ENCODE measurements around the gene SF3B3.
"Not testable (repeated sequence)": the region's sequence is repeated elsewhere in the genome, so short reads cannot be mapped to it uniquely, and the experiment has no call there.

Gene SF3B3

GRCh38 chr16:70569752-70570151 lies 46.1 kb downstream of the SF3B3 start:
- DNase-seq, result no peak

DNA sequence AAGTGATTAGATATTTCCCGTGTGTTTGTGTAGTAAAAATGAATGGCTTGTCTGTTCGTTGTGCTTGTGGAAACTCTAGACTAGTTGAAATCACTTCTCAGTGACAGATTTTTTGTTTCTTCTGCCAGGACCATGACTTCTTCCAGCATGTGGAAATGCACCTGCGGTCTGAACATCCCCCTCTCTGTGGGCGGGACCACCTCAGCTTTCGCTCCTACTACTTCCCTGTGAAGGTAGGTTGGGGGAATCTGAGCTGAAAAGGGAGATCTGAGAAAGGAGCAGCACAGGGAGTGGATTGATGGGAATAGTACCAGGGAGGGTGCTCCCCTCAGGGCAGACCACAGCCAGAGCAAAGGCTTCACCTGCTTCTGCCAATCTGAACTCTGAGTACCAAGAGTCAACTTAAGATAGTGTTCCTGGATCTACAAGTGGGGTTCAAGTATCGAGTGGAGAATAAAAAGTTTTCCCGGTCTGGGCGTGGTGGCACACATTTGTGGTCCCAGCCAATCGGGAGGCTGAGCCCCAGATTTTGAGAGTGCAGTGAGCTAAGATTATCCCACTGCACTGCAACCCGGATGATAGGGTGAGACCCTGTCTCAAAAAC lies 47.5 kb downstream of the SF3B3 start:
- DNase-seq, result no peak

DNA sequence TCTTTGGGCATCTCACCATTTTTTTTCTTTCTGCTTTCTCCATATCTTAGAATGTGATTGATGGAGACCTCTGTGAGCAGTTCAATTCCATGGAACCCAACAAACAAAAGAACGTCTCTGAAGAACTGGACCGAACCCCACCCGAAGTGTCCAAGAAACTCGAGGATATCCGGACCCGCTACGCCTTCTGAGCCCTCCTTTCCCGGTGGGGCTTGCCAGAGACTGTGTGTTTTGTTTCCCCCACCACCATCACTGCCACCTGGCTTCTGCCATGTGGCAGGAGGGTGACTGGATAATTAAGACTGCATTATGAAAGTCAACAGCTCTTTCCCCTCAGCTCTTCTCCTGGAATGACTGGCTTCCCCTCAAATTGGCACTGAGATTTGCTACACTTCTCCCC lies 48.0 kb downstream of the SF3B3 start:
- no peak for DNase-seq

DNA sequence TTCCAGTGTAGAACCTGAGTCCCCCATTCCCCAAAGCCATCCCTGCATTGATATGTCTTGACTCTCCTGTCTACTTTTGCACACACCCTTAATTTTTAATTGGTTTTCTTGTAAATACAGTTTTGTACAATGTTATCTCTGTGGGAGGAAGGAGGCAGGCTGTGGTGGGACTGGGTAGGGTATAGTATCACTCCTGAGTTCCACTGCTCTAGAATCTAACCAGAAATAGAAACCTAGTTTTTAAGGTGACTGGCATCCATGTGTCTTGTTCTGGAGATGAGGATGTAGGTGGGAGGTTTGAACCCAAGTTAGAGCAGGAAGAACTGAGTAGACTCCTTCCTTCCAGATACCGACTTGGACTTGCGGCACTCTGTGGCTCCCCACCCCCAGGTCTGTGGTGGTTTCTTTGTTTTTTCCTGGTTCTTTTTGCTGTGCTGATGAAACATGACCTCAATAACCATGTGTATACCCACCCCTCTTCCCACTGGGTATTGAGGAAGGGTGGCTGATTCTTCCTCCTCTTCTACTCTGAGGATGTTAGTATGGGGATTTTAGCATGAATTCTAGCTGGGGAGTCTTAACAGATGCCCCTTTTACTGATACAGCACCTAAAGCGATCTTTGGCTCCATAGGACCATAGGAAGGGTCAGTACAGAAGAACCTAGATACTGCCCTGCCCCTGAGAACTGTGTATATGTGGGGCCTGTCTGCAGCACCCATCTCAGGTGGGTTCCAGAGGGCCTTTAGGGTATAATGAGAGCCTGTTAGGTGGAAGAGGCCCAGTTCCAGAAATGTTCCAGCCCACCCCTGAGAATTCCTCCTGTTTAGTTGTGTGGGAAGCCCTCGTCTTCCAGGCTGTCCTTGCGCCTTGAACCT lies 48.7 kb downstream of the SF3B3 start:
- no peak for DNase-seq

DNA sequence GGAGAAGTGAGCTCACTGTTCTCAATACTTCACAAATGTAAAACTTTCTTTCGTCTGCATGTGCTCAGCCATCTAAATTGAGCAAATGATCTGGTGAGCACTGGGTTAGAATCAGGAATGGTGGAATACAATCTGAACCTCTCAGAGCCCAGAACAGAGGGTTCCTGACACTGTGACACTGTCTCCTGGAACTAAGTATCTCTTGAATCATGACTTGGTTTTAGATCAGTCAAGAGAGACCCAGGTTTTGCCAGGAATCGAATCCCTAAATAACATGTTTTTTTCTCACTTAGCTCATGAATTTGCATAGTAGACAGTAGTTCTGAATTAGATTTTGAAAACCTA lies 49.3 kb downstream of the SF3B3 start:
- no peak for DNase-seq

DNA sequence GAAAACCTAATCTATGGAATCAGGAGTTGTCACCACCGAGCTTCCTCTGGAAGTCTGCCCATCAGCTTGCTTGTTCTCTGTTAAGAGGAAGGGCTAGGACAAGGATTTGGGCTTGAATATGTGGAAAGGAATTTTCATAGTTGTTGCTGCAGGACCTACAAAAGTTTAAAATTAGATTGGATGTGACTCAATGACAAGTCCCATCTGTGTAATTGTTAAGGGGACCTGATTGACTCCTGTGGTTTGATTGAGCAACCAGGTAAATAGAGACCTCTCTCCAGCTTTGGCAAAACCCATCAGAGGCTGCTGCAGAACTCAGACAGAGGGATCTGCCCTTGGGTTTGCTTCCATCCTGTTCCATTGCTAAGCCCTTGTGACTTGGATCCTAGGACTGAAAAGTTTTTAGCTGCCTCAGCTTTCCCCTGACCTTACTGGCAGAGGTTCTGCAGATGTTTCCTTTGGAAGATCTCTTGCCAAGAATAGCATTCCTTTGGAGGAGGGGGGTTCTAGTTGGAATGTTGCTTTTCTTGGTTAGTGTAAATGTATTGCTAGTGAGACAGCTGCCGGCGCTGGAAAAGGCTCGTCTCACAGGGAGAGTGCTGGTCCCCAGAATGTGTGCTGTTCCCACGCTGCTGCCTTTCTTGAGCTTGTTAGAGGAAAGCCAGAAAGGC lies 50.0 kb downstream of the SF3B3 start:
- peak; percentile 87 for DNase-seq

- no peak for DNase-seq
Measured at GRCh38 chr16:70574595-70575271, 51.1 kb downstream of the SF3B3 start.

DNA sequence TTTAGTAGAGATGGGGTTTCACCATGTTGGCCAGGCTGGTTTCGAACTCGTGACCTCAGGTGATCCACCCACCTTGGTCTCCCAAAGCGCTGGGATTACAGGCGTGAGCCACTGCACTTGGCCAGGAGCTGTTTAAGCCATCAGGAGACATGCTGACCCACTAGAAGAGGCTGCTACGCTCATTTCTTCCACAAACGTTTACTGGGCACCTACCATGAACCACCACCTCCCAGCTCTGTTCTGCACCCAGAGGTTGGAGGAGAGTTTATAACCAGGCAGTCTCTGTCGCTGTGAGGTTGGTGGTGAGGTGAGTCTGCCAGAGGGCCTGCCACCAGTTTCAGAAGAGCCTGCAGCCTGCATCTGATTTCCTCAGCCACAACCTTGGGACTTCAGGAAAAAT lies 51.8 kb downstream of the SF3B3 start:
- no peak for DNase-seq

DNA sequence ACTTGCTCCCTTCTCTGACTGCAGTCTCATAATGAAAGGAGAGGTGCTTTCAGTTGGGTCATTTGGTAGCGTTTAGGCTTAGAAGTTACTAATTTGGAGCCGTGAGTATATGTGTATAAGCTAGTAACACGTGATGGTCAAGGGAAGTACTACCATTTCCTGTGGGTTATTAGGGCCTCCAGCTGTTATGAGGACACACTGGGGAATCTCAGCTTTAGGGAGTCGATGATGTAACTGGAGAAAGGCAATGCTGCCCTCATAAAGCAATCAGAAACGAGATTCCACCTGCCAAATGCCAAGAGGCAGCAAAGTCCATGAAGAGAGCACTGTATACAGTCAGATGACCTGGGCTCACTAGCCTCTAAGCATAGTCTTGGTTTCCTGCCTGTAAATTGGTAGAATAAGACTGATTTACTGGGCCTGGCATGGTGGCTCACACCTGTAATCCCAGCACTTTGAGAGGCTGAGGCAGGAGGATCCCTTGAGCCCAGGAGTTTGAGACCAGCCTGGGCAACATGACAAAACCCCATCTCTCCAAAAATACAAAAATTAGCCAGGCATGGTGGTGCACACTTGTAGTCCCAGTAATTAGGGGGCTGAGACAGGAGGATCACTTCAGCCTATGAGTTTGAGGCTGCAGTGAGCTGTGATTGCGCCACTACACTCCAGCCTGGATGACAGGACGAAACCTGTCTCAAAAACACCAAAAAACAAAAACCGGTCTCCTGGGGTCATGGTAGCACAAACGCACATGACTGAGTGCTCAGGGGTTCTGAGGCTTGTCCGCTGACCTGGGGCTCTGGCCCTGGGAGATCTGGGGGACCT lies 53.0 kb downstream of the SF3B3 start:
- peak; percentile 93 for DNase-seq

GRCh38 chr16:70577256-70577698 lies 53.7 kb downstream of the SF3B3 start:
- DNase-seq, result peak; percentile 87

DNA sequence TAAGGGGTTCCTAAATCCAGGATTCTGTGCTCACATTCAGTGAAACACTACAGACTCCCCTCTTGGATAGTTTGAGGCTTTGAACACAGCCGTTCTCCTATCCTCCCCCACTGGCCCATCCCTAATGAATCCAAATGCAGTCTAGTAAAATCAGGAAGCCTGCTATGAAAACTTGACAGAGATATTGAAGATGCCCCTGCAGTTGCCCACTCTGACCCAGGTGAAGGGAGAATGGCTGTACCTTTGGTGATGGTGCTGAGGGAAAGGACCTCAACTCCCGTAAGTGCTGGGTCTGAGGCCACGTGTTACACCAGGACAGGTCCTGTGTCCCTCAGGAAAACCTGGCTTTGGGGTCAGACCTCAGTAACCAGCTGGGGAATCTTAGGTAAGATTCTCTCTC lies 54.4 kb downstream of the SF3B3 start:
- DNase-seq, result no peak

GRCh38 chr16:70579248-70579647 lies 55.6 kb downstream of the SF3B3 start:
- DNase-seq, result no peak

GRCh38 chr16:70579648-70580630 lies 56.3 kb downstream of the SF3B3 start:
- no peak for DNase-seq

- DNase-seq, result no peak
Measured at GRCh38 chr16:70582280-70582978, 58.8 kb downstream of the SF3B3 start.

GRCh38 chr16:70586731-70587130 lies 63.1 kb downstream of the SF3B3 start:
- no peak for DNase-seq

- DNase-seq, result no peak
Measured at GRCh38 chr16:70588565-70588964, 64.9 kb downstream of the SF3B3 start.

GRCh38 chr16:70589416-70589815 lies 65.8 kb downstream of the SF3B3 start:
- DNase-seq, result not testable (repeated sequence)

DNA sequence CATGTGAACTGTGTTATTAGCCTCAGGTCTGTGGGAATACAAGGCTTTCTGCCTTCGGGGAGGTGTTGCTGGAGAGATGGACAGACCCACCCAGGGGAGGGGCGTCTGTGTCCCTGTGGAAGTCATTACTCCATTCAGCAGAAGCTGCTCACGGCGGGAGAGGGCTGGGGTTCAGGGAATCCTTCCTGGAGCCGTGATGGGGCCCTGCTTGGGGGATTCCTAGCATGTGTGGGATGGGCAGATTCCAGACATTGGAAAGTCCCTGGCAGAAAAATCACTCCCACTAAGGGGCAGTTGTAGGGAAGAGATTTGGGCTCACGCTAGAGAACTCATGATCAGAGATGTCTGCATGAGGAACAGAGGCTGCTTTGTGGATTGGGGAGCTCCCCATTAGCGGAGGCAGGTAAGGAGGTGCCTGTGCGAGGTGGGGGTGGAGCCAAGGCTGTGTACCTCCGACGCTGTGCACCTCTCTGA lies 66.4 kb downstream of the SF3B3 start:
- DNase-seq, result peak; percentile 52

DNA sequence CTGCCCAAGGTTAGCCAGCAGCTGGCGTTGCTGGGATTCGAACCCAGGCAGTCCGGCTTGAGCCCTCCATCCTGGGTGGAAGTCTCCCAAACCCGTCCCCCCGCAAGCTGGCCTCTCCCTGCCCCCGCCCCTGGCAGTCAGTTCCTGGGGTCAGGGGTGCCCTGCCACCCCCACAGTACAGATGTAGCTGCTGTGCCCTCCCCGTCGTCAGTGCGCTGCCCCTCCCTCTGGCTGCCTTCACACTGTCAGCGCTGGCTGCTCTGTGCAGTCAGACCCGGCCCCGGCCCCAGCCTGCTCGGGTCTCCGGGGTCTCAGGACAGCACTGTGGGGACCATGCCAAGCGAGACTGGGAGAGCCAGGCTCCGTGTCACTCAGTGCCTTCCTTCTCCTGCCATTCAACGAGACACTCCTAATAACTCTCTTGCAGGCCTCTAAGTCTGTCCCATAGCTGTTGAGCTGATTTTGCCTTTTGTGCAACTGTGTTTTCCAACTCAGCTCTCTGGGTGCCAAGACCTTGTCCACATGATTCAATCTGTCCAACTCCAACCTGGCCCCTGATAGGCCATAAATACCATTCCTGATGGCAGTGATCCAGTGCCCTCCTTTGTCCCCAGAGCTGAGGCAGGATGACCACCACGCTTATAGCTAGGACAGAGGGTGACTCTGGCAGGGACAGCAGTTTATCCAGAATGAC lies 67.3 kb downstream of the SF3B3 start:
- DNase-seq, result no peak

DNA sequence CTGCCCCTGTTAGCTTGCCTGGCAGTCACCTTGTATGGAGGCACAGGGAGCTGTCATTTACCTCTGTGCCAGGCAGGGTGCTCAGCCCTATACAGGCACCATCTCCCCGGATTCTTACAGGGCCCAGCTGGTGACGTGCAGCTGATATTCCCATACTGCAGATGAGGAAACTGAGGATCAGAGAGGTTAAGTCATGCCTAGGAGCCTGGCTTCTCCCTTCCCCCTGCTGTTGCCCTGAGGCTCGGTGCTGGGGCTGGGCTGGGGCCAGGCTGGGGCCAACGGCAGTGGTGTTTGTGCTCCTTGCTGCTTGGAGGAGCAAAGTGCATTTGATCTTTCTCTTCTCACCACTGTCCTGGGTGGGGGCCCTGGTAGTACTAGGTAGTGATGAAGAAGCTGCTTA lies 68.0 kb downstream of the SF3B3 start:
- DNase-seq, result no peak
